ENCODE results near the gene ZNF584.
A peak's percentile ranks its signal among the peaks of the same experiment; 100 is the strongest.

ZNF584 gene

DNA sequence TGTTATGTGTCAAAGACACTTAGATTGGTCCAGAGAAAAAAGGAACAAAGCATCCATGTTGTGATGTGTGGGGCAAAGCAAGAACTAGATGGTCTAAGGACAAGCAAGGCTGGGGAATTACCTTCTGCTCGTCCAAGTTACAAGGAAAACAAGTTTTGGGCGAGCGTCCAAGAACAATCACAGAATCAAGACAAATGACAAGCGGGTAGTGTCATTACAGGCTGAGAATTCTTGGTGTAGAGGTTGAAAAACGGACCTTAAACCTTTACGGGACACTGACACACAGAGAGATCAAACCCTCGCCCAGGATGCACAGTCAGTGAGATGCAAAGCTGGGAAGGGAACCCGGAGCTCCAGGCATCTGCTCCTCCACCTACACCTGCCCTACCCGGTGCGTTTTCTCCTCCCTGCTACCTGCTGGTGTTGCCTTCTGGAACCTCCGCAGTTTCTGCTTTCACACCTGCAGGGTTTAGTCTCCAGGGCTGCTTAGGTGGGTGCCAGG is 42.5 kb downstream of the ZNF584 start:
- H3K4me1 ChIP-seq (ENCODE audit: insufficient read depth, insufficient read length) = no peaks in the 10 kb centered on the region
- peaks cover 10% of the 10 kb centered on the region for H3K36me3 ChIP-seq (ENCODE audit: insufficient read depth, insufficient read length, low read length)
- peak overlapping the region; percentile 56 for H3K9ac ChIP-seq (ENCODE audit: insufficient read length, low read depth)
- peak overlapping the region; percentile 70 for H3K4me3 ChIP-seq (ENCODE audit: insufficient read length, low read depth)
- no peak for TF ChIP-seq SUZ12 (IDR thresholded peaks at IDR 0.05; ENCODE audit: extremely low read depth, insufficient read depth, insufficient read length)
- no peak for TF ChIP-seq ZNF274 (IDR thresholded peaks at IDR 0.05; ENCODE audit: low read depth, low read length)
- no peak for TF ChIP-seq YY1 (IDR thresholded peaks at IDR 0.05; ENCODE audit: insufficient read depth, insufficient read length)
- DNase-seq (ENCODE audit: low read depth, low spot score) = no peak
- peaks cover 30% of the 10 kb centered on the region for H3K9me3 ChIP-seq (ENCODE audit: insufficient read depth, low read length)
- peaks cover 37% of the 10 kb centered on the region for H3K27me3 ChIP-seq (ENCODE audit: insufficient read depth, insufficient read length)

DNA sequence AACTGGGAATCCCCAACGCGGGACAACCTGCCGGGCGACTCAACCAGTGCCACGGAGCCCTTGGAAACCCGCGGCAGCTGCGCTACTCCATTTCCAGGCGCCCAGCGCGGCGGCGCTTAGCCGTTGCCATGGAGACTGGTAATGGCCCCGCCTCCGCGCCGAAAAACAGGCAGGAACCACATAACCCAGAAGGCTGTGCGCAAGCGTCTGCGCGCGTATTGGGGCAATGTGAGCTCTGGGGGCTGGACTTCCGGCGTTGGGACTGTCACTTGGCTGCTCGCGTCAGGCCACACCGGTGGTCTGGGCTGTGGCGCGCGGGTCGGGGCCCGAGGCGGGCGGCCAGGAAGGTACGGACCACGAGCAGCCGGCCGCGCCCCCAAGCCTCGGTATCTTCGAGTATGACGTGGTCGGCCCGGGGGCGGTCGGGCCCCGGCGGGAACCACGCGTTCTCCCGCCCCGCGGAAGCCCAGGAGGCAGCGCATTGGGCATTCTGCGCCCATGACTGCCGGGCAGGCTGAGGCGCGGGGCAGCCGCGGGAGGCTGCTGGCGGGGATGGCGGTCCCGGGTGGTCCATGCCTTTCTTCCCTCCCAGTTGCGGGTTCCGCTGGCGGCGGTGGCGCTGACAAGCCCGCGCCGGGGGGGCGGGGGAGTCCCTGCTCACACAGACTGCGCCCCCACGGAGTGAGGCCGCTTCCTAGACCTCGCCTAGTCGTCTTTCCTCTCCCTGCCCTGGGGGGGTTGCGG is 43.1 kb downstream of the ZNF584 start, which contains the start of gene ZNF324B:
Gene ZNF324B, plus strand, starts transcription at position 265 of the 744 bp plus-strand sequence. CDS start 2,080 bp downstream, outside the sequence.
- Histone ChIP-seq H3K4me1 (ENCODE audit: insufficient read depth, insufficient read length) (no peaks in the 10 kb centered on the region), H3K36me3 (ENCODE audit: insufficient read depth, insufficient read length, low read length) (peaks cover 14% of the 10 kb centered on the region), H3K4me3 (ENCODE audit: insufficient read length, low read depth) (peak within 1 kb of the TSS; percentile 70), H3K9me3 (ENCODE audit: insufficient read depth, low read length) (peaks cover 30% of the 10 kb centered on the region), H3K9ac (ENCODE audit: insufficient read length, low read depth) (peak within 1 kb of the TSS; percentile 82), H3K27me3 (ENCODE audit: insufficient read depth, insufficient read length) (peaks cover 37% of the 10 kb centered on the region)
- TF ChIP-seq ZNF274 (IDR thresholded peaks at IDR 0.05; ENCODE audit: low read depth, low read length) (no peak), SUZ12 (IDR thresholded peaks at IDR 0.05; ENCODE audit: extremely low read depth, insufficient read depth, insufficient read length) (no peak), YY1 (IDR thresholded peaks at IDR 0.05; ENCODE audit: insufficient read depth, insufficient read length) (no peak)
- DNase-seq (ENCODE audit: low read depth, low spot score) = peak; percentile 91

DNA sequence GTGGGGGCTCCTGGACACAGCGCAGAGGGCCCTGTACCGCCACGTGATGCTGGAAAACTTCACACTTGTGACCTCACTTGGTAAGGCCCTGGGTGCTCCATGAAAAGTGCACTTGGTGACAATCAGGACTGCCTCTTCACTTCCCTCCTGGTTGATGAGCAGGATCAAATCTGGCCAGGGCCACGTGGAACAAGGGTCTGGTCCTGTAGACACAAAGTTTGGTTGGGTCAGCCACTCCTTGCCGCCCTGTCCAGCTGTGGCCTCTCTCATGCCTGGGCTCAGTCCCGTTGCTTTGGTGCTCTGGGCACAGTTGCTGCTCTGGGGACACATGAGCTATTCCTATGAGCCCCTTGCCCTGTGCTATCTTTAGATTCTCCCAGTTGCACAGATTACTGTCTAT is 45.3 kb downstream of the ZNF584 start:
- Histone ChIP-seq H3K4me3 (ENCODE audit: insufficient read length, low read depth) (no peak overlapping the region), H3K4me1 (ENCODE audit: insufficient read depth, insufficient read length) (no peaks in the 10 kb centered on the region), H3K36me3 (ENCODE audit: insufficient read depth, insufficient read length, low read length) (peaks cover 20% of the 10 kb centered on the region), H3K9me3 (ENCODE audit: insufficient read depth, low read length) (peaks cover 17% of the 10 kb centered on the region), H3K27me3 (ENCODE audit: insufficient read depth, insufficient read length) (peaks cover 37% of the 10 kb centered on the region), H3K9ac (ENCODE audit: insufficient read length, low read depth) (no peak overlapping the region)
- DNase-seq (ENCODE audit: low read depth, low spot score) = no peak
- TF ChIP-seq YY1 (IDR thresholded peaks at IDR 0.05; ENCODE audit: insufficient read depth, insufficient read length) (no peak), ZNF274 (IDR thresholded peaks at IDR 0.05; ENCODE audit: low read depth, low read length) (no peak)

DNA sequence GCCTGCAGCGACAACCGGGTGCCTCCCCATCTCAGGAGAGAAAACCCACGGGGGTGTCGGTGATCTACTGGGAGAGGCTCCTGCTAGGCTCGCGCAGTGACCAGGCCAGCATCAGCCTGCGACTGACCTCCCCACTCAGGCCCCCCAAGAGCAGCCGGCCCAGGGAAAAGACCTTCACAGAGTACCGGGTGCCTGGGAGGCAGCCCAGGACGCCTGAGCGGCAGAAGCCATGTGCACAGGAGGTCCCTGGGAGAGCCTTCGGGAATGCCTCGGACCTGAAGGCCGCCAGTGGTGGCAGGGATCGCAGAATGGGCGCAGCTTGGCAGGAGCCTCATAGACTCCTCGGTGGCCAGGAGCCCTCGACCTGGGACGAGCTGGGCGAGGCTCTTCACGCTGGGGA is 46.9 kb downstream of the ZNF584 start:
- TF ChIP-seq ZNF274 (IDR thresholded peaks at IDR 0.05; ENCODE audit: low read depth, low read length) = no peak
- H3K4me1 ChIP-seq (ENCODE audit: insufficient read depth, insufficient read length) = no peaks in the 10 kb centered on the region

DNA sequence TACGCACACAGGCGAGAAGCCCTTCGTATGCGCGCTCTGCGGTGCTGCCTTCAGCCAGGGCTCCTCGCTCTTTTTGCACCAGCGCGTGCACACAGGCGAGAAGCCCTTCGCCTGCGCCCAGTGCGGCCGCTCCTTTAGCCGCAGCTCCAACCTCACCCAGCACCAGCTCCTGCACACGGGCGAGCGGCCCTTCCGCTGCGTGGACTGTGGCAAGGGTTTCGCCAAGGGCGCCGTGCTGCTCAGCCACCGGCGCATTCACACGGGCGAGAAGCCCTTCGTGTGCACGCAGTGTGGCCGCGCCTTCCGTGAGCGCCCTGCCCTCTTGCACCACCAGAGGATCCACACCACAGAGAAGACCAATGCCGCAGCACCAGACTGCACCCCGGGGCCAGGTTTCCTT is 47.7 kb downstream of the ZNF584 start:
- H3K4me1 ChIP-seq (ENCODE audit: insufficient read depth, insufficient read length) = no peaks in the 10 kb centered on the region
- no peak overlapping the region for H3K9ac ChIP-seq (ENCODE audit: insufficient read length, low read depth)
- no peak overlapping the region for H3K4me3 ChIP-seq (ENCODE audit: insufficient read length, low read depth)
- no peak for TF ChIP-seq SUZ12 (IDR thresholded peaks at IDR 0.05; ENCODE audit: extremely low read depth, insufficient read depth, insufficient read length)
- peaks cover 20% of the 10 kb centered on the region for H3K36me3 ChIP-seq (ENCODE audit: insufficient read depth, insufficient read length, low read length)
- H3K9me3 ChIP-seq (ENCODE audit: insufficient read depth, low read length) = no peaks in the 10 kb centered on the region
- DNase-seq (ENCODE audit: low read depth, low spot score) = no peak
- H3K27me3 ChIP-seq (ENCODE audit: insufficient read depth, insufficient read length) = peaks cover 17% of the 10 kb centered on the region

More for the DNA sequence above, 46.9 kb downstream of the ZNF584 start:
- H3K36me3 ChIP-seq (ENCODE audit: insufficient read depth, insufficient read length, low read length) = peaks cover 20% of the 10 kb centered on the region
- no peak for DNase-seq (ENCODE audit: low read depth, low spot score)
- H3K9me3 ChIP-seq (ENCODE audit: insufficient read depth, low read length) = 0 out of 2 replicates have a peak, but pooled peaks cover 2% of the 10 kb centered on the region
- no peak overlapping the region for H3K4me3 ChIP-seq (ENCODE audit: insufficient read length, low read depth)
- H3K27me3 ChIP-seq (ENCODE audit: insufficient read depth, insufficient read length) = peaks cover 25% of the 10 kb centered on the region
- H3K9ac ChIP-seq (ENCODE audit: insufficient read length, low read depth) = no peak overlapping the region

DNA sequence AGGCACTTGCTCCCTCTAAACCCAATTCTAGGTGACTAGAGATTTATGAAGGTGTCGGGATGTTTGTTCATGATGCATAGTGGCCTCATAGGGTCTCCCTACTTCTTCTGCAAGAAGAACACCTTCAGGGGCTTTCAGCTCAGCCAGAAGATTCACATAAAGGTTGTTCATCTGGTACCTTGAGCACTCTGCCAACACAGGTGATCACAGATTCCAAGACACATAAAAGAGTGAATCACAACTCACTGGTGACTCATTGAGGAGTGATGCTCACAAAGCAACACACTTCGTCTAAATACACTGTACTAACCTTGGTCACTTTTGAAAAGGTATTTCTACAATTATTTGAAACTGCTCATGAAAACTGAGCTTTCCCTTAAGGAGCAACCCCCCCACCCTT is 51.6 kb downstream of the ZNF584 start:
- peaks cover 10% of the 10 kb centered on the region for H3K36me3 ChIP-seq (ENCODE audit: insufficient read depth, insufficient read length, low read length)
- H3K4me3 ChIP-seq (ENCODE audit: insufficient read length, low read depth) = no peak overlapping the region
- no peaks in the 10 kb centered on the region for H3K27me3 ChIP-seq (ENCODE audit: insufficient read depth, insufficient read length)
- H3K4me1 ChIP-seq (ENCODE audit: insufficient read depth, insufficient read length) = no peaks in the 10 kb centered on the region
- no peak for TF ChIP-seq YY1 (IDR thresholded peaks at IDR 0.05; ENCODE audit: insufficient read depth, insufficient read length)
- no peak for TF ChIP-seq ZNF274 (IDR thresholded peaks at IDR 0.05; ENCODE audit: low read depth, low read length)
- no peak for TF ChIP-seq SUZ12 (IDR thresholded peaks at IDR 0.05; ENCODE audit: extremely low read depth, insufficient read depth, insufficient read length)
- no peak overlapping the region for H3K9ac ChIP-seq (ENCODE audit: insufficient read length, low read depth)
- DNase-seq (ENCODE audit: low read depth, low spot score) = no peak
- no peaks in the 10 kb centered on the region for H3K9me3 ChIP-seq (ENCODE audit: insufficient read depth, low read length)

DNA sequence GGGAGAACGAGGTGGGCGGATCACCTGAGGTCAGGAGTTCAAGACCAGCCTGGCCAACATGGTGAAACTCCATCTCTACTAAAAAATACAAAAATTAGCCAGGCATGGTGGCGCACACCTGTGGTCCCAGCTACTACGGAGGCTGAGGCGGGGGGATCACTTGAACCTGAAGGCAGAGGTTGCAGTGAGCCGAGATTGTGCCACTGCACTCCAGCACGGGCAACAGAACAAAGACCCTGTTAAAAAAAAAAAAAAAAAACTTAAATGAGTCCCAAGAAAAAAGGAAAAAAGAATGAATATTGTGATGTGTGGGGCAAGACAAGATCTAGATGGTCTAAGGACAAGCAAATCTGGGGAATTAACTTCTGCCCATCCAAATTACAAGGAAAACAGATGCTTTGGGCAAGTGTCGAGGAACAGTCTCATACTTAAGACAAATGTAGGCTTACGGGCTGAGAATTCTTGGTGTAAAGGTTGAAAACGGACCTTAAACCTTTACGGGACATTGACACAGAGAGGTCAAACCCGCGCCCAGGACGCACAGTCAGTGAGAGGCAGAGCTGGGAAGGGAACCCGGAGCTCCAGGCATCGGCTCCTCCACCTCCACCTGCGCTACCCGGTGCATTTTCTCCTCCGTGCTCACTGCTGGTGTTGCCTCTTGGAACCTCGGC is 57.8 kb downstream of the ZNF584 start:
- Histone ChIP-seq H3K4me3 (ENCODE audit: insufficient read length, low read depth) (peak overlapping the region; percentile 78), H3K4me1 (ENCODE audit: insufficient read depth, insufficient read length) (peaks cover 2% of the 10 kb centered on the region), H3K27me3 (ENCODE audit: insufficient read depth, insufficient read length) (peaks cover 13% of the 10 kb centered on the region), H3K36me3 (ENCODE audit: insufficient read depth, insufficient read length, low read length) (peaks cover 9% of the 10 kb centered on the region), H3K9ac (ENCODE audit: insufficient read length, low read depth) (peak overlapping the region; percentile 80), H3K9me3 (ENCODE audit: insufficient read depth, low read length) (no peaks in the 10 kb centered on the region)
- no peak for DNase-seq (ENCODE audit: low read depth, low spot score)
- no peak for TF ChIP-seq SUZ12 (IDR thresholded peaks at IDR 0.05; ENCODE audit: extremely low read depth, insufficient read depth, insufficient read length)

All from NT2/D1 (cell line).